H9 (cell line): ENCODE measurements around the gene TMEM222. TPM values are rescaled to one million over a fixed set of nuclear protein-coding genes. Genes with fewer than 3 reads are reported as not detected.

ENCODE experiments used
- DNase-seq: peaks from one replicate; pipeline ENCODE4 v3.0.0-alpha.2; 2017
- H2AFZ ChIP-seq: one replicate; pipeline ENCODE4 v1.6.1; 2013; ENCODE audit warnings: mild to moderate bottlenecking, low read length, control low read depth, moderate library complexity
- H2AK5ac ChIP-seq: 2 replicates; pipeline ENCODE4 v1.6.1; 2013; ENCODE audit warnings: low read length, control low read depth, mixed read lengths; ENCODE audit not compliant: insufficient read length
- H2BK120ac ChIP-seq: one replicate; pipeline ENCODE4 v1.6.1; 2013; ENCODE audit warnings: low read depth, mild to moderate bottlenecking, low read length, control low read depth, inconsistent platforms; ENCODE audit not compliant: poor library complexity, severe bottlenecking
- H2BK12ac ChIP-seq: 2 replicates; pipeline ENCODE4 v1.6.1; 2013; ENCODE audit warnings: low read length, control low read depth, mixed read lengths, low read depth; ENCODE audit not compliant: insufficient read length
- H2BK15ac ChIP-seq: 2 replicates; pipeline ENCODE4 v1.6.1; 2013; ENCODE audit warnings: low read depth, low read length, control low read depth
- H2BK20ac ChIP-seq: one replicate; pipeline ENCODE4 v1.6.1; 2013; ENCODE audit warnings: low read depth, mild to moderate bottlenecking, low read length, control low read depth, inconsistent platforms; ENCODE audit not compliant: poor library complexity, severe bottlenecking
- H2BK5ac ChIP-seq: 2 replicates; pipeline ENCODE4 v1.6.1; 2013; ENCODE audit warnings: low read length, control low read depth, mixed read lengths; ENCODE audit not compliant: insufficient read length
- H3K14ac ChIP-seq: 2 replicates; pipeline ENCODE4 v1.6.1; 2013; ENCODE audit warnings: low read length, control low read depth; ENCODE audit not compliant: insufficient read depth
- H3K18ac ChIP-seq: 2 replicates; pipeline ENCODE4 v1.6.1; 2013; ENCODE audit warnings: low read depth, mild to moderate bottlenecking, mixed read lengths, low read length, control low read depth; ENCODE audit not compliant: insufficient read length
- H3K23ac ChIP-seq: 2 replicates; pipeline ENCODE4 v1.6.1; 2013; ENCODE audit warnings: low read length, control low read depth, mixed read lengths, low read depth; ENCODE audit not compliant: insufficient read length
- H3K23me2 ChIP-seq: 2 replicates; pipeline ENCODE4 v1.6.1; 2013; ENCODE audit warnings: low read depth, mild to moderate bottlenecking, mixed read lengths, low read length, control low read depth; ENCODE audit not compliant: insufficient read length, poor library complexity, severe bottlenecking
- H3K27ac ChIP-seq: 2 replicates; pipeline ENCODE4 v1.5.1; 2013; ENCODE audit warnings: low read length, control low read depth, mixed read lengths, low read depth; ENCODE audit not compliant: insufficient read length
- H3K27me3 ChIP-seq: 2 replicates; pipeline ENCODE4 v1.6.1; 2013; ENCODE audit warnings: low read length, control low read depth, inconsistent platforms; ENCODE audit not compliant: insufficient read depth
- H3K4ac ChIP-seq: 2 replicates; pipeline ENCODE4 v1.6.1; 2013; ENCODE audit warnings: low read depth, mild to moderate bottlenecking, control low read depth, inconsistent platforms, low read length, moderate library complexity
- H3K4me1 ChIP-seq: 2 replicates; pipeline ENCODE4 v1.6.1; 2013; ENCODE audit warnings: low read length, control low read depth, inconsistent platforms; ENCODE audit not compliant: insufficient read depth
- H3K4me2 ChIP-seq: 2 replicates; pipeline ENCODE4 v1.6.1; 2013; ENCODE audit warnings: low read length, control low read depth, mixed read lengths; ENCODE audit not compliant: insufficient read length, insufficient read depth
- H3K56ac ChIP-seq: 2 replicates; pipeline ENCODE4 v1.6.1; 2013; ENCODE audit warnings: low read depth, mild to moderate bottlenecking, mixed read lengths, low read length, control low read depth; ENCODE audit not compliant: insufficient read length
- H3K79me1 ChIP-seq: 2 replicates; pipeline ENCODE4 v1.6.1; 2013; ENCODE audit warnings: low read depth, mild to moderate bottlenecking, moderate library complexity, low read length, control low read depth, inconsistent platforms; ENCODE audit not compliant: insufficient read depth, poor library complexity, severe bottlenecking
- H3K79me2 ChIP-seq: 2 replicates; pipeline ENCODE4 v1.6.1; 2013; ENCODE audit warnings: low read length, control low read depth, inconsistent platforms; ENCODE audit not compliant: insufficient read depth
- H3K9ac ChIP-seq: 2 replicates; pipeline ENCODE4 v1.6.1; 2013; ENCODE audit warnings: low read length, control low read depth, mixed read lengths; ENCODE audit not compliant: insufficient read length; ENCODE audit errors: extremely low read depth
- H3K9me3 ChIP-seq: one replicate; pipeline ENCODE4 v1.6.1; 2013; ENCODE audit warnings: low read depth, low read length, inconsistent platforms; ENCODE audit not compliant: control insufficient read depth
- H3T11ph ChIP-seq: one replicate; pipeline ENCODE4 v1.6.1; 2013; ENCODE audit warnings: mild to moderate bottlenecking, low read length, control low read depth, inconsistent platforms
- H4K20me1 ChIP-seq: one replicate; pipeline ENCODE4 v1.6.1; 2013; ENCODE audit not compliant: control insufficient read depth, insufficient read length, insufficient read depth
- H4K5ac ChIP-seq: 2 replicates; pipeline ENCODE4 v1.6.1; 2013; ENCODE audit warnings: low read depth, mild to moderate bottlenecking, mixed read lengths, low read length, control low read depth; ENCODE audit not compliant: insufficient read length
- H4K8ac ChIP-seq: replicated peaks from 2 replicates; pipeline ENCODE4 v1.6.1; 2013; ENCODE audit warnings: low read length, control low read depth, mixed read lengths, low read depth; ENCODE audit not compliant: insufficient read length
- H4K91ac ChIP-seq: 2 replicates; pipeline ENCODE4 v1.6.1; 2013; ENCODE audit warnings: low read depth, mild to moderate bottlenecking, moderate library complexity, mixed read lengths, low read length, control low read depth; ENCODE audit not compliant: insufficient read length
- H3K27ac Mint-ChIP-seq, 3 experiments: 2 replicates in 2 of 3; 3 replicates in 1 of 3; pipeline ENCODE4 v1.8.0; 2020 to 2021; ENCODE audit warnings: mixed read lengths in 3 of 3, mild to moderate bottlenecking in 1 of 3, moderate library complexity in 1 of 3
- H3K27me3 Mint-ChIP-seq: 2 replicates; pipeline ENCODE4 v1.8.0; 2021; ENCODE audit warnings: low read depth, mild to moderate bottlenecking, moderate library complexity, mixed read lengths
- H3K36me3 Mint-ChIP-seq, 3 experiments: 2 replicates in 2 of 3; 3 replicates in 1 of 3; pipeline ENCODE4 v1.8.0; 2020 to 2021; ENCODE audit warnings: low read depth in 3 of 3, mixed read lengths in 3 of 3; ENCODE audit not compliant: insufficient read depth in 1 of 3
- H3K4me1 Mint-ChIP-seq, 2 experiments: 2 replicates each; pipeline ENCODE4 v1.8.0; 2020; ENCODE audit warnings: mixed read lengths in 2 of 2
- H3K4me3 Mint-ChIP-seq, 2 experiments: 2 replicates in 1 of 2; 3 replicates in 1 of 2; pipeline ENCODE4 v1.8.0; 2020 to 2021; ENCODE audit warnings: mild to moderate bottlenecking in 2 of 2, mixed read lengths in 2 of 2, moderate library complexity in 1 of 2
- H3K9me3 Mint-ChIP-seq, 2 experiments: 2 replicates in 1 of 2; 3 replicates in 1 of 2; pipeline ENCODE4 v1.8.0; 2020; ENCODE audit warnings: mild to moderate bottlenecking in 2 of 2, mixed read lengths in 2 of 2, moderate library complexity in 1 of 2
- CTCF ChIP-seq: fragments of 200-600 bp; sonication (generic); conservative IDR thresholded peaks from 3 replicates; pipeline ENCODE4 v1.8.0; 2021; ENCODE audit warnings: antibody characterized with exemption, mild to moderate bottlenecking
- WGBS: extraction: QIAGEN DNeasy Blood & Tissue Kit; methylation state at CpG from one replicate; pipeline ENCODE4 v1.1.7; 2013; ENCODE audit warnings: missing lambda C conversion rate, low lambda C conversion rate, mixed read lengths; ENCODE audit not compliant: insufficient read length; ENCODE audit errors: extremely low coverage; 5-methylcytosine and 5-hydroxymethylcytosine counted together
- total RNA-seq: library from RNA; stranded (reverse); gene quantifications from 2 replicates; pipeline ENCODE4 v1.2.1, GENCODE V29; 2021

The TMEM222 gene
- total RNA-seq, 1 experiment from 2014 or later: 36.8 TPM

DNA sequence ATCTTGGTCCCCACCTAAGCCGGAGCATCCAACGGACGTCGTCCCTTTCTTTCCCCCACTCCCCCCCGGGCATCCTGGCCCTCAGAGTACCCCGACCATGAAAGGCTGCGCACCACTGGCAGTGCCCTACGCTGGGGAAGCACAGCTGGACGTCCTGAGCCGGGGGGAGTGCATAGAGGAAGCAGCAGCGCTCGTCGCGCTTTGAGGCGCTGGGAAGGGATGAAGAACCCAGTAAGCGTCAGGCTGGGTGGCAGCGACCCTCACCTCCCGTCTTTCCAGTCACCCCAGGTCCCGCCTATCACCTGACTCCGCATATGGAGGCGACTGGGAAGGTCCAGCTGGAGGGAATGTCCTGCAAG lies 39.1 kb downstream of the TMEM222 start:
- Mint-ChIP-seq H3K4me1 (peaks cover 22 to 38% of the 10 kb centered on the region in 2 experiments), H3K9me3 (no peaks in the 10 kb centered on the region; a peak in 1 of 5 replicates), H3K27me3 (peaks cover 64% of the 10 kb centered on the region), H3K36me3 (peaks cover 0 to 5% (median 3%) of the 10 kb centered on the region in 3 experiments; a peak in 4 of 7 replicates), H3K27ac (no peak overlapping the region), H3K4me3 (peak overlapping the region; percentile 70 to 81)
- Histone ChIP-seq H2BK12ac (no peak overlapping the region), H3K79me1 (no peaks in the 10 kb centered on the region), H2BK5ac (no peak overlapping the region), H4K5ac (no peak overlapping the region), H2BK20ac (no peak overlapping the region), H3K27ac (no peak overlapping the region), H2AK5ac (no peak overlapping the region), H4K91ac (no peak overlapping the region), H3K56ac (no peak overlapping the region), H2BK120ac (no peak overlapping the region), H4K8ac (no peak overlapping the region), H3K4ac (no peak overlapping the region), H3K27me3 (peaks cover 19% of the 10 kb centered on the region; the same call in 1 of the 2 replicates), H3T11ph (no peak overlapping the region), H3K9me3 (no peaks in the 10 kb centered on the region), H3K79me2 (no peaks in the 10 kb centered on the region), H3K4me1 (peaks cover 3% of the 10 kb centered on the region; the same call in 1 of the 2 replicates), H2BK15ac (no peak overlapping the region), H2AFZ (no peak overlapping the region), H4K20me1 (peaks cover 6% of the 10 kb centered on the region), H3K23ac (no peak overlapping the region), H3K14ac (no peak overlapping the region), H3K4me2 (peak overlapping the region; percentile 84), H3K23me2 (peaks cover 13% of the 10 kb centered on the region), H3K18ac (no peak overlapping the region), H3K9ac (no peak overlapping the region)
- no peak for DNase-seq
- no CpG with 5 or more reads among the region's 21 CpGs for WGBS
- TF ChIP-seq CTCF: no peak
